GM21515 (cell line): ENCODE data around the gene DAPK1.

Experiments
- ATAC-seq: cut with Tn5 transposase; IDR thresholded peaks from one replicate; pipeline ENCODE4 v1.9.1; 2021; ENCODE audit not compliant: unreplicated experiment

DAPK1 gene

GRCh38 chr9:87587864-87588263, 90.2 kb downstream of the DAPK1 start:
- no peak for ATAC-seq

GRCh38 chr9:87588339-87588738, 90.7 kb downstream of the DAPK1 start:
- ATAC-seq, result no peak

GRCh38 chr9:87590996-87591395, 93.3 kb downstream of the DAPK1 start:
- no peak for ATAC-seq

- no peak for ATAC-seq
Measured at GRCh38 chr9:87592554-87593358, 95.1 kb downstream of the DAPK1 start.

- ATAC-seq, result no peak
Measured at GRCh38 chr9:87593359-87593980, 95.8 kb downstream of the DAPK1 start.

GRCh38 chr9:87594194-87594593, 96.5 kb downstream of the DAPK1 start:
- no peak for ATAC-seq

GRCh38 chr9:87594662-87595061, 97.0 kb downstream of the DAPK1 start:
- no peak for ATAC-seq

- no peak for ATAC-seq
Measured at GRCh38 chr9:87595610-87596009, 97.9 kb downstream of the DAPK1 start.

GRCh38 chr9:87596862-87597261, 99.2 kb downstream of the DAPK1 start:
- ATAC-seq, result no peak

- ATAC-seq, result no peak
Measured at GRCh38 chr9:87597710-87598443, 100.2 kb downstream of the DAPK1 start.

- no peak for ATAC-seq
Measured at GRCh38 chr9:87599901-87600610, 102.4 kb downstream of the DAPK1 start.

GRCh38 chr9:87601176-87601575, 103.5 kb downstream of the DAPK1 start:
- ATAC-seq, result no peak

- ATAC-seq, result no peak
Measured at GRCh38 chr9:87601595-87601994, 103.9 kb downstream of the DAPK1 start.

- ATAC-seq, result no peak
Measured at GRCh38 chr9:87602933-87603643, 105.4 kb downstream of the DAPK1 start.

- ATAC-seq, result no peak
Measured at GRCh38 chr9:87603854-87604490, 106.3 kb downstream of the DAPK1 start.

- ATAC-seq, result no peak
Measured at GRCh38 chr9:87604886-87605588, 107.4 kb downstream of the DAPK1 start.

- ATAC-seq, result no peak
Measured at GRCh38 chr9:87605676-87606075, 108.0 kb downstream of the DAPK1 start.

GRCh38 chr9:87606841-87607521, 109.3 kb downstream of the DAPK1 start:
- ATAC-seq, result no peak

- ATAC-seq, result no peak
Measured at GRCh38 chr9:87607859-87608258, 110.2 kb downstream of the DAPK1 start.
